HAP-1 (cell line): Measurements from ENCODE around the gene TAMALIN.
"Not testable (repeated sequence)": the region's sequence is repeated elsewhere in the genome, so short reads cannot be mapped to it uniquely, and the experiment has no call there.

Experiments
- DNase-seq, 2 experiments: peaks; one replicate each; pipeline ENCODE4 v3.0.0-alpha.2; 2016 to 2020; ENCODE audit warnings: low spot score in 2 of 2
- H3K27me3 ChIP-seq: fragments of 250-450 bp; sonication (Bioruptor Pico); 2 replicates; pipeline ENCODE4 v1.5.1; 2020; ENCODE audit warnings: low read depth, mild to moderate bottlenecking, moderate library complexity
- H3K36me3 ChIP-seq: fragments of 250-450 bp; sonication (Bioruptor Pico); replicated peaks from 2 replicates; pipeline ENCODE4 v1.5.1; 2020; ENCODE audit warnings: mild to moderate bottlenecking
- H3K4me1 ChIP-seq: fragments of 250-450 bp; sonication (Bioruptor Pico); 2 replicates; pipeline ENCODE4 v1.5.1; 2020; ENCODE audit warnings: mild to moderate bottlenecking
- H3K4me3 ChIP-seq: fragments of 250-450 bp; sonication (Bioruptor Pico); 2 replicates; pipeline ENCODE4 v1.5.1; 2020; ENCODE audit warnings: mild to moderate bottlenecking, moderate library complexity
- H3K9me3 ChIP-seq: fragments of 250-450 bp; sonication (Bioruptor Pico); 2 replicates; pipeline ENCODE4 v1.5.1; 2020; ENCODE audit warnings: mild to moderate bottlenecking, moderate library complexity
- in situ Hi-C: fragments of 300-500 bp; cut with MboI; formaldehyde crosslinking; loops from 3 replicates; pipeline ENCODE4 v1.14.3; 2020; ENCODE audit warnings: low sequenced_read_pairs, inconsistent platforms, mixed read lengths

TAMALIN gene

GRCh38 chr12:51973560-51973959 is 33.2 kb upstream of the TAMALIN start:
- Histone ChIP-seq H3K9me3 (no peaks in the 10 kb centered on the region), H3K36me3 (peaks cover 32% of the 10 kb centered on the region), H3K27me3 (no peaks in the 10 kb centered on the region), H3K4me1 (peaks cover 5% of the 10 kb centered on the region; the same call in 1 of the 2 replicates), H3K4me3 (no peak overlapping the region)
- DNase-seq, result no peak
- in situ Hi-C loops, result no loop called here

GRCh38 chr12:51974646-51975045 is 32.1 kb upstream of the TAMALIN start:
- Histone ChIP-seq H3K4me3 (no peak overlapping the region), H3K27me3 (no peaks in the 10 kb centered on the region), H3K9me3 (no peaks in the 10 kb centered on the region), H3K36me3 (peaks cover 34% of the 10 kb centered on the region), H3K4me1 (peaks cover 5% of the 10 kb centered on the region; the same call in 1 of the 2 replicates)
- in situ Hi-C loops, result no loop called here
- no peak for DNase-seq

- DNase-seq, result no peak
- in situ Hi-C loops, result no loop called here
- H3K27me3 ChIP-seq, result no peaks in the 10 kb centered on the region
- peaks cover 34% of the 10 kb centered on the region for H3K36me3 ChIP-seq
- no peaks in the 10 kb centered on the region for H3K9me3 ChIP-seq
- H3K4me1 ChIP-seq, result peaks cover 5% of the 10 kb centered on the region; the same call in 1 of the 2 replicates
- no peak overlapping the region for H3K4me3 ChIP-seq
Observed at GRCh38 chr12:51975196-51975595, 31.6 kb upstream of the TAMALIN start.

- H3K4me1 ChIP-seq, result peaks cover 5% of the 10 kb centered on the region; the same call in 1 of the 2 replicates
- in situ Hi-C loops, result no loop called here
- peaks cover 46% of the 10 kb centered on the region for H3K36me3 ChIP-seq
- H3K9me3 ChIP-seq, result no peaks in the 10 kb centered on the region
- no peak overlapping the region for H3K4me3 ChIP-seq
- H3K27me3 ChIP-seq, result no peaks in the 10 kb centered on the region
- no peak for DNase-seq
Observed at GRCh38 chr12:51976376-51977160, 30.2 kb upstream of the TAMALIN start.

- no peak for DNase-seq
- no peaks in the 10 kb centered on the region for H3K9me3 ChIP-seq
- in situ Hi-C loops, result no loop called here
- peaks cover 2% of the 10 kb centered on the region; the same call in 1 of the 2 replicates for H3K4me1 ChIP-seq
- peaks cover 51% of the 10 kb centered on the region for H3K36me3 ChIP-seq
- no peak overlapping the region for H3K4me3 ChIP-seq
- H3K27me3 ChIP-seq, result no peaks in the 10 kb centered on the region
Observed at GRCh38 chr12:51977320-51977753, 29.4 kb upstream of the TAMALIN start.

- in situ Hi-C loops, H3K9me3 ChIP-seq, H3K4me1 ChIP-seq, H3K27me3 ChIP-seq, DNase-seq, H3K4me3 ChIP-seq: not testable (repeated sequence)
- H3K36me3 ChIP-seq, result peaks cover 71% of the 10 kb centered on the region
Observed at GRCh38 chr12:51979306-51979705, 27.4 kb upstream of the TAMALIN start.

- in situ Hi-C loops, result no loop called here
- DNase-seq, result peak; percentile 43 to 68
- Histone ChIP-seq H3K9me3 (no peaks in the 10 kb centered on the region), H3K4me1 (no peaks in the 10 kb centered on the region), H3K4me3 (no peak overlapping the region), H3K27me3 (no peaks in the 10 kb centered on the region), H3K36me3 (peaks cover 76% of the 10 kb centered on the region)
Observed at GRCh38 chr12:51980051-51980808, 26.5 kb upstream of the TAMALIN start.

GRCh38 chr12:51980809-51981127 is 26.0 kb upstream of the TAMALIN start:
- in situ Hi-C loops, result no loop called here
- H3K27me3 ChIP-seq, result no peaks in the 10 kb centered on the region
- no peaks in the 10 kb centered on the region for H3K4me1 ChIP-seq
- no peak overlapping the region for H3K4me3 ChIP-seq
- H3K9me3 ChIP-seq, result no peaks in the 10 kb centered on the region
- no peak for DNase-seq
- H3K36me3 ChIP-seq, result peaks cover 76% of the 10 kb centered on the region

- no peak overlapping the region for H3K4me3 ChIP-seq
- in situ Hi-C loops, result no loop called here
- H3K27me3 ChIP-seq, result no peaks in the 10 kb centered on the region
- H3K4me1 ChIP-seq, result no peaks in the 10 kb centered on the region
- H3K36me3 ChIP-seq, result peaks cover 83% of the 10 kb centered on the region
- no peaks in the 10 kb centered on the region for H3K9me3 ChIP-seq
- no peak for DNase-seq
Observed at GRCh38 chr12:51984657-51985056, 22.1 kb upstream of the TAMALIN start.

GRCh38 chr12:51985154-51985835 is 21.5 kb upstream of the TAMALIN start:
- DNase-seq, result no peak
- H3K9me3 ChIP-seq, result no peaks in the 10 kb centered on the region
- H3K4me3 ChIP-seq, result no peak overlapping the region
- in situ Hi-C loops, result no loop called here
- no peaks in the 10 kb centered on the region for H3K4me1 ChIP-seq
- H3K27me3 ChIP-seq, result no peaks in the 10 kb centered on the region
- peaks cover 83% of the 10 kb centered on the region for H3K36me3 ChIP-seq

- no peaks in the 10 kb centered on the region for H3K27me3 ChIP-seq
- H3K4me1 ChIP-seq, result no peaks in the 10 kb centered on the region
- no peak overlapping the region for H3K4me3 ChIP-seq
- no peaks in the 10 kb centered on the region for H3K9me3 ChIP-seq
- no peak for DNase-seq
- peaks cover 78% of the 10 kb centered on the region for H3K36me3 ChIP-seq
- in situ Hi-C loops, result no loop called here
Observed at GRCh38 chr12:51986834-51987233, 19.9 kb upstream of the TAMALIN start.

GRCh38 chr12:51992246-51992645 is 14.5 kb upstream of the TAMALIN start:
- Histone ChIP-seq H3K4me3 (no peak overlapping the region), H3K4me1 (peaks cover 2% of the 10 kb centered on the region), H3K27me3 (no peaks in the 10 kb centered on the region), H3K9me3 (no peaks in the 10 kb centered on the region), H3K36me3 (peaks cover 66% of the 10 kb centered on the region)
- in situ Hi-C loops, result no loop called here
- no peak for DNase-seq

- no peak overlapping the region for H3K4me3 ChIP-seq
- H3K4me1 ChIP-seq, result peaks cover 2% of the 10 kb centered on the region
- no peak for DNase-seq
- no peaks in the 10 kb centered on the region for H3K27me3 ChIP-seq
- H3K9me3 ChIP-seq, result no peaks in the 10 kb centered on the region
- in situ Hi-C loops, result no loop called here
- H3K36me3 ChIP-seq, result peaks cover 59% of the 10 kb centered on the region
Observed at GRCh38 chr12:51994539-51994820, 12.3 kb upstream of the TAMALIN start.

GRCh38 chr12:51994959-51995358 is 11.8 kb upstream of the TAMALIN start:
- DNase-seq, result no peak
- Histone ChIP-seq H3K9me3 (no peaks in the 10 kb centered on the region), H3K36me3 (peaks cover 62% of the 10 kb centered on the region), H3K27me3 (no peaks in the 10 kb centered on the region), H3K4me3 (no peak overlapping the region), H3K4me1 (peaks cover 2% of the 10 kb centered on the region)
- in situ Hi-C loops, result no loop called here
